GM18517 (cell line): ENCODE data around the gene ADCY4.
"Not testable (repeated sequence)": the region's sequence is repeated elsewhere in the genome, so short reads cannot be mapped to it uniquely, and the experiment has no call there.

Experiments
- ATAC-seq: cut with Tn5 transposase; IDR thresholded peaks from one replicate; pipeline ENCODE4 v1.9.1; 2021; ENCODE audit warnings: mild to moderate bottlenecking, moderate library complexity; ENCODE audit not compliant: unreplicated experiment

ADCY4 gene

GRCh38 chr14:24367514-24368211 lies 32.8 kb upstream of the ADCY4 start, which contains the start of gene NFATC4:
Gene NFATC4 (plus strand): TSS chr14:24368184. CDS start chr14:24368341, 157 bp downstream.
- ATAC-seq = peak; percentile 29

GRCh38 chr14:24366721-24367513 lies 32.0 kb upstream of the ADCY4 start:
- ATAC-seq = peak; percentile 44

- ATAC-seq = peak; percentile 38
Observed at GRCh38 chr14:24366413-24366720, 31.5 kb upstream of the ADCY4 start.

DNA sequence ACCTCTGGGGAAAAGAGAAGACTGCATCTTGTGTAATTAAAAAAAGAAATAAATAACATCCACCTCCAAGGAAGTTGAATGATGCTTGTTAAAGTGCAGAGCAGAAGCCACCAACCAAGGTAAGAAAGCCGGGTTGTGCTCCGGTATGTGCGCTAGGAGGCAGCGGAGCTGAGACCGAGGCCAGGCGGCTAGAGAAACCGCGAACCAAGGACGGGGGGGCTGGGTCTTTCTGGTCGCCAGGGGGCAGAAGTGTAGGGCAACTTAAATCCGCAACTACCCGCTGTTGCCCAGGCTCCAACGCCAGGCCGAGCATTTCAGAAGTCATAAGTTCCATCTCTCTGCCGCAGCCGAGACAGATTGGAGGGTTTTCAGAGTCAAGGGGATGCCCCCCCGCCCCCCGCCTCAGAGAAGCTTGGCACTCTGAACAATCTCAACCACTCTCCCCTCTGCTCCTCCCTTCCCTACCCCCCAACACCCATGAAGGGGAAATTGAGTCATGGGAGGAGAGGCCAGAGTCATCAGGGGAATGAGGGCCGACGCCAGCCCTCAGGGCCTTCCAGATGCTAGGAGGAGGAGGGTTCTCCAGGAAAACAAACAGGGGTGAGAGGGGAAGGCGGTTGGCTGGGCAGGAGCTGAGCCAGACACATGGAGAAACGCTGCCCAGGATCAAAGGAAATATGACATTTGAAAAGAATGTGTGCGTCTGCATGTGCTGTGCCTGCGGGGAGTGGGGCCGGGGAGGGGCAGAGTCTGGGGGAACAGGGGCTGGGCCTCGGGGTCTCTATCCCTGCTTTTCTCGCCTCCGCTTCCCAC lies 30.9 kb upstream of the ADCY4 start:
- ATAC-seq = peak; percentile 35

- ATAC-seq = no peak
Observed at GRCh38 chr14:24364841-24365240, 30.0 kb upstream of the ADCY4 start.

- ATAC-seq = no peak
Observed at GRCh38 chr14:24363401-24363800, 28.5 kb upstream of the ADCY4 start.

DNA sequence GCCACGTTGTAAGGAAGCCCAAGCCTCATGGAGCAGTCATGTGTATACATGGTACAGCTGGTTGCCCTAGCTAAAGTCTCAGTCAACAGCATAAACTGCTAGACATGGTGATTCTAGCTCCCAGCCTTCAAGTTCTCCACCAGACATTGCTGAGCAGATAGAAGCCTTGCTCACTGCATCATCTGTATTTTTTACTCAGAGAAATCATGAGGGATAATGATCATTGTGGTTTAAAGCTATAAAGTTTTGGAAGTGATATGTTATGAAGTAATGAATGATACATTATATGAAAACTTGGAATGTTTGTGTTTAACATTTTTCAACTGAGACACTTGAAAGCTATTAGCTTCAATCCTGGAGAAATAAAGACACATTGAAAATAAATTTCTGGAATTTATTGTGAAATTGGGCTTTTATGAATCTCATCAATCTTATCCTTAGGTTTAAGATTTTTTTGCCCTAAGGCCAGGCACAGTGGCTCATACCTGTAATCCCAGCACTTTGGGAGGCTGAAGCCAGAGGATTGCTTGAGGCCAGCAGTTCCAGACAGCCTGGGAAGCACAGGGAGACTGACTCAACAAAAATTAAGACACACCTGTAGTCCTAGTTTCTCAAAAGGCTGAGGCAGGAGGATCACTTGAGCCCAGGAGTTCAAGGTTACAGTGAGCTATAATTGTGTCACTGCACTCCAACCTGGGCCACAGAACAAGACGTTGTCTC lies 27.5 kb upstream of the ADCY4 start:
- ATAC-seq = no peak

GRCh38 chr14:24361326-24361725 lies 26.5 kb upstream of the ADCY4 start:
- ATAC-seq = no peak

GRCh38 chr14:24360281-24360680 lies 25.4 kb upstream of the ADCY4 start:
- no peak for ATAC-seq

DNA sequence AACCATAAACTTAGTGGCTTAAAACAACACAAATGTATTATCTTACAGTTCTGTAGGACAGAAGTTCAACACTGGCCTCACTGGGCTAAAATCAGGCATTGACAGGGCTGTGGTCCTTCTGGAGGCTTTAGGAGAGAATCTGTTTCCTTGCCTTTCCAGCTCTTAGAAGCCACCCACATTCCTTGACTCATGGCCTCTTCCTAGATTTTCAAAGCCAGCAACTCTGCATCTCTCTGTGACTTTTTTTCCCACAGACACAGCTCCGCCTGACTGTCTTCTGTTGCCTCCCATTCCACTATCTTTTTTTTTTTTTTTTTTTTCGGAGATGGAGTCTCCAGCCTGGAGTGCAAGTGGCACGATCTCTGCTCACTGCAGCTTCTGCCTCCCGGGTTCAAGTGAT lies 21.3 kb upstream of the ADCY4 start:
- no peak for ATAC-seq

GRCh38 chr14:24355009-24355408 lies 20.1 kb upstream of the ADCY4 start:
- ATAC-seq = no peak

GRCh38 chr14:24354482-24354825 lies 19.6 kb upstream of the ADCY4 start:
- ATAC-seq = not testable (repeated sequence)

DNA sequence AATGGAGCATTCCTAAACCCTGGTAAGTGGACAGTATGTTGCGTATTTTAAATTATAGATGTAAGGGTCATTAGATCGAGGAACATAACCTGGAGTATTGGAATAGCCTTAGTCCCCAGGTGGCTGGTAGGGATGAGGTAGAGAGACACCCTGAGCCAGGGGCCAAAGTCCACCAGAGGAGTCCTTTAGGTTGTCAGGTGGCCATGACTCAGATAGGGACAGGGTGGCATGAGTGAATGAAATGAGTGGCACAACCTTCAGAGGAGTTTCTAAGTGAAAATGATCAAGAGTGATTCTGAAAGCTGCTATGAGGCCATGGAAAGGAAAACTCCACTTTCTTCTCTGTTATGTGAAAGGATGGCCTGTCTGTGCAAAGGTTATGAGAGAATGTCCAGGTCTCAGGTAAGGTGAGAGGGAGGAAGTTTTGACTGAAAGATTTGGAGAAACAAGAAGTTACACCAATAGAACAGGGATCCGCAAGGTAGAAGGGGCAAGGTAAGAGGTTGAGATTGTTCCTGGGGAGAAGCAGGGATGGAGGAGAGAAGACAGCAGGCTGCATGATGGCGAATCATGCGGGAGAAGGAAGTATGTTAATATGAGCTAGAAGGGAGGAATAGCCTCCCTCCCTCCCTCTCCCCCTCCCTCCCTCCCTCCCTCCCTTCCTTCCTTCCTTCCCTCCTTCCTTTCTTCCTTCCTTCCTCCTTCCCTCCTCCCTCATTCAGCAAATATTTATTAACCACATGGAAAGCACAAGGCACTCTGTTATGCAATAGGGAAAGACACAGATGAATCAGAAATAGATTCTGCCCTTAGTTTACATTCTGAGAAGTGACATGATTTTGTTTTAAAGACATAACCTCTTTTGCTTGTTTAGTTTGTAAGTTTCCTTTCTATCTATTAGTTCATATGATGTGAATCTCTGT lies 18.9 kb upstream of the ADCY4 start:
- no peak for ATAC-seq

- no peak for ATAC-seq
Observed at GRCh38 chr14:24351517-24351916, 16.6 kb upstream of the ADCY4 start.

DNA sequence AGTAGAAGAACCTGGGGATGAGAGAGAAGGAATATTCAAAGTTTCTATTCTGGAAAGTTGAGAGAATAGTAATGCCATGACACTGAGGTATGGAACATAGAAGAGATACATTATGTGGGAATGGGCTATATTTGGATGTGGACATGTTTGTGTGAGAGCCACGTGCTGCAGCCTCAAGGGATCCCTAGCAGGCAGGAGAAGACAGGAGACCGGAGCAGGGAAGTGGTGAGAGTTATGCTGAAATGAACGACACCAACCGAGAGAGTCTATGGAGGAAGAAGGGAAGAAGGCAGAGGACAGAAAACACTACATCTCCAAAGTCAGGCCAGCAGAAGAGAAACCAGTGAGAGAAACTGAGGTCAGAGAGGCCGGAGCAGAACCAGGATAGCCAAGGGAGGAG lies 14.9 kb upstream of the ADCY4 start:
- no peak for ATAC-seq

DNA sequence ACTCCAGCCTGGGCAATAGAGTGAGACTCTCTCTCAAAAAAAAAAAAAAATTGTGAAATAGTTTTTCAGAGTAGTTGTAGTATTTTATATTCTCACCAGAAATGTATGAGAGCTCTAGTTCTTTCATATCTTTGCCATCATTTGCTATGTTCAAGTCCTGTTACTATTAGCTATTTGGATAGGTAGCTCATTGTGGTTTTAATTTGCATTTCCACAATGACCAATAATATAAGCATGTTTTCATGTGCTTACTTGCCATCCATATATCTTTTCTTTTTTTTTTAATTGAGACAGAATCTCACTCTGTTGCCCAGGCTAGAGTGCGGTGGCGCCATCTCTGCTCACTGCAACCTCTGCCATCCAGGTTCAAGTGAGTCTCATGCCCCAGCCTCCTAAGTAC lies 13.3 kb upstream of the ADCY4 start:
- ATAC-seq = no peak

DNA sequence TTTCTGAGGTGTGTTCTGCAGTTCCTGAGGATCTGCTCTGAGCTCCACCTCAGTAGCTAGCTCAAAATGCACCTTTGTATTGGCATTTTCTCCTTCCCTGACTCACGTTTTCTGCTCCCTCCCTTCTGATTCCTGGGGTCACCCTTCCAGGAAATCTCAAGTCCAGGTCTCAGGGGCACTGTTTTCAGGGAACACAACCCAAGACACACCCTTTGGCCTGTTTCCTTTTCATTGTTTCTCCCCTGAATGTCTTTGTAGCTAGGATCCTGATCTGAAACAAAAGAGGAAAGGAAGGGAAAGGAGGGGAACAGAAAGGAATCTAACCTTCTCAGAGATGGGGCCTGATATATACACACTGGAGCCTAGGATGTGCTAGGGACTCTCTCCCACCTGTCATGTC lies 12.3 kb upstream of the ADCY4 start:
- ATAC-seq = no peak

- no peak for ATAC-seq
Observed at GRCh38 chr14:24343795-24344660, 9.2 kb upstream of the ADCY4 start.

DNA sequence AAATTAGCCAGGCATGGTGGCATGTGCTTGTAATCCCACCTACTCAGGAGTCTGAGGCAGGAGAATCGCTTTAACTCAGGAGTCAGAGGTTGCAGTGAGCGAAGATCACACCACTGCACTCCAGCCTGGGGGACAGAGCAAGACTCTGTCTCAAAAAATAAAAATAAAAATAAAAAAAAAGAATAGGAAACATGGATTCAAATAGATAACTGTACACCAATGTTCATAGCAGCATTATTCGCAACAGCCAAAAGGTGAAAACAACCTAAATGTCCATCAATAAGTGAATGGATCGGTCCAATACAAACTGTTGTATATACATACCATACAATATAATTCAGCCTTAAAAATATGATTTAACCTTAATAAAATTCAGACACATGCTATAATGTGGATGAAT lies 8.0 kb upstream of the ADCY4 start:
- ATAC-seq = no peak
